Measurements from ENCODE around the gene SLC51A.
"Not testable (repeated sequence)": the region's sequence is repeated elsewhere in the genome, so short reads cannot be mapped to it uniquely, and the experiment has no call there.

The SLC51A gene

GRCh38 chr3:196193736-196194541 lies 22.4 kb upstream of the SLC51A start:
- DNase-seq (ENCODE audit: low spot score), result no peak

GRCh38 chr3:196194542-196194915 lies 21.8 kb upstream of the SLC51A start:
- no peak for DNase-seq (ENCODE audit: low spot score)

DNA sequence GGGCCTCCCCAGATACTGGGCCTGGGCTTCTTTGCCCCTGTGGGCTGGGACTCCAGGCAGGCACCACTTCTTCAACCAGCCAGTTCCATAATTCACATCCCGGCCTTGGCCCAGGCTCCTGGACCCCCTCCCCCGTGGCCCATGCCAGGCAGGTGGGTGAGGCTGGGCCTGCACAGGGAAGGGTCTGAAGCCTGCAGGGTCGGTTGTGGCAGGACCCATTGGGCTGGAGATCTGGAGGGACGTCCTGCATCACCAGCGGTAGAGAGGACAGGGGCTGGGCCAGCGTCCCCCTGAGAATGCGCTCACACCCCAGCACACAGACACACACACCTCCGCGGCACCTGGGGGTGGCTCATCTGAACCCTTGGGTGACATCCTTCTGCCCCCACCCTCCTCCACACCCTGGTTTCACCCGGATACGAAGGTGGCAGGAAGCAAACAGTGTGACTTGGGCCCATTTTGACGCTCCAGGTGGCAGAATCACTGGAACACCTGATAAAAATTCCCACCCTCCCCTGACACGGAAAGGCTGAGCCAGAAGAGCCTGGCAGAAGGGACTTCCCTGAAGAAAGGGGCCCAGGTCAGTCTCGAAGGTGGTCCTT lies 20.6 kb upstream of the SLC51A start:
- no peak for DNase-seq (ENCODE audit: low spot score)

DNA sequence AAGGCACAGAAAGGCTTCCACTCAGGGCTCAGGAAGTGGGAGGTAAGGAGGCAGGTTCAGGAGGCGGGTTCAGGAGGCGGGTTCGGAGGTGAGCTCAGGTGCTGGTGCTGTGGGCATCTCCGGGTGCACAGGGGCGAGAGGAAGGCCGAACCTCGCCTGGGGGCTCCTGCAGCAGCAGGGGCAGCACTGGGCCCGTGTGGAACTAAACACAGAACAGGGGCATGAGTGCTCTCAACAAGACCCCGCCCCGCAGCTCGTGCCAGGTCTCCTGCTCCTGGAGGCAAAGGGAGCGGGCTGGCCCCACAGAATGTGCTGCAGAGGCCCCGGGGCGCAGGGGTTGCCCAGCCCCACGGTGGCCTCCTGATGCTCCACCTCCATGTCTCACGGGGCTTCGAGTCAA lies 18.8 kb upstream of the SLC51A start:
- no peak for DNase-seq (ENCODE audit: low spot score)

- no peak for DNase-seq (ENCODE audit: low spot score)
Measured at GRCh38 chr3:196198081-196198675, 18.2 kb upstream of the SLC51A start.

DNA sequence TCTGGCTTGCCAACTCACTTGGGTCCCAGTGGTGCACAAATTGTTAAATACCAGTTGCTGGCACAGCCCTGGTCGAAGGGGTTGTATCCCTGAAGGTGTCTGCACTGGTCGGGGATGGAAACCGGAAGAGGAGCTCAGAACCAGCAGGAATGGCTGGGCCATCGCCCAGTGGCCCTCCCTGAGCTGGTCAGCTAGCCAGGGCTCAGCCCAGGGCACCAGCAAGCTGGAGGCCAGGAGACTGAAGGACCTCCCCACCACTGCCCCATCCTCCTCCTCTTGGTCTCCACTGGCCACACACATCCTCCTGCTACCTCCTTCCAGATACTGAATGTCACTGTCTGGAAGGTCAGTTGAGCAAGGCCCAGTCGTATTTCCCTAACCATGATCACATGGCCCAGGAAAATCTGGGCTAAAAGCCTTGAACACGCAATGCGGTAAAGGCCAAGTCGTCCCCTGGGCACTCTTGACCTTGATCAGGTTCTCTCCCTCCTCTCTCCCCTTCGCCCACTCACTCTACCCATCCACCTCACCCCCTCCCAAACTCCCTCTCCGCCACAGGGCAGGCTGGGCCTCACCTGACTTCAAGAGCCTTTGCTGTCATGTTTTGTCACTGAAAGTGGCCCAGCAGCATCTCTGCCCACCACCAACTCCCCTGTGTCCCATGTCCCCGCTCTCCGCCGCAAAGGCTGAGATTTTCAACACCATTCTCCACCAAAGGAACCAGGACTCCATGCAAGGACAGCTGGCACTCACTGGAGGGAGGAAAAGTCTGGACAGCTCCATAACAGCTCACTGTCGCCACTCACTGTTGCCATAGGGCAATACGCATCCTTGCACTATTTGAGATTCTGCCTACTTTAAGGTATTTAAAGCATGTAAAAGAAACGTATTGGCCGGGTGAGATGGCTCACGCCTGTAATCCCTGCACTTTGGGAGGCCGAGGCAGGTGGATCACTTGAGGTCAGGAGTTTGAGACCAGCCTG lies 17.3 kb upstream of the SLC51A start:
- DNase-seq (ENCODE audit: low spot score), result no peak

DNA sequence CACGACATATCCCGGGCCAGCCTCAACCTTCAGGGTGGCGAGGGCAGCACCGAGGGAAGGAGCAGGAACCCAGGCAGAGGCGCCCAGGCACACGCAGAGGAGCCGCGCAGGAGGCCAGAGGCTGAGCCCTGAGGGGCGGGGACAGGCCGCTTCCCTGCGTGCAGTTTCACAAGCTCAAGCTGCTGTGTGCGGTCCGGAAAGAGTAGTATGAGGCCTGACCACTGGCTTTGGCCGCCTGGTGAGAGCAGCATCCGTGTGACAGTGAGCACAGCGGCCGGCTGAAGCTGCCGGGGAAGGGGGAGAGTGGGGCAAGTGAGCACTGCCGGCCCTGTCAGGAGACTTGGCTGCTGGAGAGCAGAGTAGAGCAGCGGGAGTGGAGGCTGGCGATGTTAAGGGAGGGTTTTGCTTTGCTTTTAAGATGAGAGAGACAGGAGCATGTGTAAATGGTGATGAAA lies 13.8 kb upstream of the SLC51A start:
- DNase-seq (ENCODE audit: low spot score), result no peak

DNA sequence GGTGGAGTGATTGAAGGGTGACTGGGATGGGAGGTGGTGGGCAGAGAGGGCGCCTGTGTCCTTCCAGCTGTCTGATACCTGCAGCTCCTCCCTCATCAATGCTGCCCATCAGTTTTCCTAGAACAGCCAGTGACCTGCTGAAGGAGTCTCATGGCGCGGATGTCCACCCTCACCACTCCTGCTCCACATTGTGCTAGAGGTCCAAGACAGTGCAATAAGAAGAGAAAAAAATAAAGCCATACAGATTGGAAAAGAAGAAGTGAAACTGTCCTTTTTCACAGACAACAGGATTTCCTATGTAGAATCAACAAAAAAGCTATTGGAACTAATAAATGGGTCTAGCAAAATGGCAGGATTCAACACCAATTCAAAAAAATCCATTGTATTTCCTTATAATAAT lies 12.5 kb upstream of the SLC51A start:
- DNase-seq (ENCODE audit: low spot score), result no peak

GRCh38 chr3:196205442-196206205 lies 10.7 kb upstream of the SLC51A start:
- DNase-seq (ENCODE audit: low spot score), result not testable (repeated sequence)

- no peak for DNase-seq (ENCODE audit: low spot score)
Measured at GRCh38 chr3:196207159-196207832, 9.0 kb upstream of the SLC51A start.

DNA sequence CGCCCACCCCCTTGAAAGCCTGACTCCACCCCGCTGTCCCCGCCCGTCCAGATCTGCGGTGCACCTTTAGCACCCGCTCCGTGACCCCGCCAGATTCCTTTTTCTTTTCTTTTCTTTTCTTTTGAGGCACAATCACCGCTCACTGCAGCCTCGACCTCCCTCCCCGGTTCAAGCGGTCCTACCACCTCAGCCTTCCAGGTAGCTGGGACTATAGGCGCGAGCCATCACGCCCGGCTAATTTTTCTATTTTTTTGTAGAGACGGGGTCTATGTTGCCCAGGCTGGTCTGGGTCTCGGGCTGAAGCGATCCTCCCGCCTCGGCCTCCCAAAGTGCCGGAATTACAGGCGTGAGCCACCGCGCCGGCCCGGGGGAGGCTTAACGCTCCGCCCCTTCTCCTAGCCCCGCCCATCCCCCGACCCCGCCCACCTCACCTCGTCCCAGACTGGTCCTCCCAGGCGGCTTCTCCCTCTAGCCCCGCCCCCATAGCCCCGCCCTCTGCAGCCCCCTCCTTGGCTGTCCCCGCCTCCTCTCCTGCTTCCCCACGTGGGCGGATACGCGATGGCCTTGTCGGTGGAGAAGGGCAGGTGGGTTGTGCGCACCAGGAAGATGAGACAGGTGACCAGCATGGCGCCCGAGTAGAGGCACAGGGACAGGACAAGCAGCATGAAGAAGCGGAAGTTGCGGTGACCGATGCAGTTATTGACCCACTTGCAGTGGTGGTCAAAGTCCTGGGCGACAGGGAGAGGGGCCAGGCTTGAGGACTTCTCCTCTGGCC lies 8.3 kb upstream of the SLC51A start:
- DNase-seq (ENCODE audit: low spot score), result no peak

DNA sequence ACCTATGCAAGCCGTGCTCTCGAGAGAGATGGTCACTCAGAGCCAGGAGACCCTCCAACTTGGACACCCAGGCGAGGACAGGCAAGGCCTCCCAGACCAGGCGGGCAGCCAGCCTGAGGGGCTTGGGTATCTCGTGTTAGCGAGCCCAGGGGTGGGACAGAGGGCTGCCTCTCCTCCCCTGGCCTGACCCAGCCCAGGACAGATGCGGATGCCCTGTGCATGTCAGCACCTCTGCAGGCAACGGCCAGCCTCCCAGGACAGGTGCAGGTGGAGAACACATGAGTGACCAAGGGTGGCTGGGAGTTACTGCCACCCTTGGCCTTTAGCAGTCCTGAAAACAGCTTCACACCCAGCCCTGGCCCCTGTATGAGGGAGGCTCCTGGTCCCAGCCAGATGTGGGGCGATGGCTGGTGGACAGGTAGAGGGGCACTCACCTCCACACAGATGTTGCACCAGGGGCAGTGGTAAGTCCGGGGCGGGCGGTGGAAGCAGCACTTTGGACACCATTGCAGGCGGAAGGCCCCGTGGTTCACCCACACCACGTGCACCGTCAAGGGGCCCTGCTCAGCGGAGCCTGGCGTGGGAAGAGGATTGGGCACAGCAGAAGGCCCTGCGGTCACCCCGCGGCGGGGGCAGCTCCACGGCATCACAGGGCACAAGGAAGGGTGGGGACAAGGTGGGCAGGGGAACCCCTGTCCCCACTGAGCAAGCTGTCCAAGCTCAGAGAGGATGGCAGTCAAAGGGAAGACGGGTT lies 7.2 kb upstream of the SLC51A start:
- DNase-seq (ENCODE audit: low spot score), result no peak

- not testable (repeated sequence) for DNase-seq (ENCODE audit: low spot score)
Measured at GRCh38 chr3:196209944-196210672, 6.2 kb upstream of the SLC51A start.

- DNase-seq (ENCODE audit: low spot score), result no peak
Measured at GRCh38 chr3:196210673-196211556, 5.4 kb upstream of the SLC51A start, which contains the start of gene ZDHHC19. Gene ZDHHC19, minus strand, starts transcription at chr3:196211400. Its CDS starts 85 bp downstream, at chr3:196211315.

- no peak for DNase-seq (ENCODE audit: low spot score)
Measured at GRCh38 chr3:196214783-196215441, 1.4 kb upstream of the SLC51A start.

- no peak for DNase-seq (ENCODE audit: low spot score)
Measured at GRCh38 chr3:196215493-196216020, 777 bp upstream of the SLC51A start.

Data from left forelimb (tissue), 1 donor.